Measurements from ENCODE around the gene UNC13B. TPM values are rescaled to one million over a fixed set of nuclear protein-coding genes. Genes with fewer than 3 reads are reported as not detected.

Gene UNC13B
- total RNA-seq, 1 donor from 2014 or later, result 30.5 TPM

GRCh38 chr9:35274993-35275392 is 113.2 kb downstream of the UNC13B start:
- TF ChIP-seq, protein P1, sequence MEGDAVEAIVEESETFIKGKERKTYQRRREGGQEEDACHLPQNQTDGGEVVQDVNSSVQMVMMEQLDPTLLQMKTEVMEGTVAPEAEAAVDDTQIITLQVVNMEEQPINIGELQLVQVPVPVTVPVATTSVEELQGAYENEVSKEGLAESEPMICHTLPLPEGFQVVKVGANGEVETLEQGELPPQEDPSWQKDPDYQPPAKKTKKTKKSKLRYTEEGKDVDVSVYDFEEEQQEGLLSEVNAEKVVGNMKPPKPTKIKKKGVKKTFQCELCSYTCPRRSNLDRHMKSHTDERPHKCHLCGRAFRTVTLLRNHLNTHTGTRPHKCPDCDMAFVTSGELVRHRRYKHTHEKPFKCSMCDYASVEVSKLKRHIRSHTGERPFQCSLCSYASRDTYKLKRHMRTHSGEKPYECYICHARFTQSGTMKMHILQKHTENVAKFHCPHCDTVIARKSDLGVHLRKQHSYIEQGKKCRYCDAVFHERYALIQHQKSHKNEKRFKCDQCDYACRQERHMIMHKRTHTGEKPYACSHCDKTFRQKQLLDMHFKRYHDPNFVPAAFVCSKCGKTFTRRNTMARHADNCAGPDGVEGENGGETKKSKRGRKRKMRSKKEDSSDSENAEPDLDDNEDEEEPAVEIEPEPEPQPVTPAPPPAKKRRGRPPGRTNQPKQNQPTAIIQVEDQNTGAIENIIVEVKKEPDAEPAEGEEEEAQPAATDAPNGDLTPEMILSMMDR (IDR thresholded peaks at IDR 0.05; ENCODE audit: insufficient read depth, low read depth, low read length), result no peak
- TF ChIP-seq EZH2 (IDR thresholded peaks at IDR 0.05; ENCODE audit: insufficient read depth, low read length), result no peak
- no peak overlapping the region for H3K27ac Mint-ChIP-seq (ENCODE audit: unreplicated experiment)
- Histone ChIP-seq H3K4me2 (ENCODE audit: low read length) (no peak overlapping the region), H3K9me3 (ENCODE audit: insufficient read depth, low read depth, low read length) (no peaks in the 10 kb centered on the region), H3K79me2 (ENCODE audit: insufficient read depth, low read length) (no peaks in the 10 kb centered on the region), H3K27me3 (ENCODE audit: insufficient read depth, low read length) (no peaks in the 10 kb centered on the region), H3K36me3 (ENCODE audit: insufficient read depth, low read length) (no peaks in the 10 kb centered on the region), H3K4me3 (ENCODE audit: insufficient read depth, low read depth, low read length) (no peak overlapping the region), H3K9ac (ENCODE audit: low read length) (no peak overlapping the region), H3K4me1 (ENCODE audit: insufficient read depth, low read length) (peaks cover 16% of the 10 kb centered on the region), H4K20me1 (ENCODE audit: insufficient read depth, low read length) (no peaks in the 10 kb centered on the region), H2AFZ (ENCODE audit: low read depth, low read length) (no peak overlapping the region), H3K27ac (ENCODE audit: low read depth, low read length) (no peak overlapping the region)
- no peak for DNase-seq (ENCODE audit: low read depth)
- no peaks in the 10 kb centered on the region for H3K9me3 Mint-ChIP-seq (ENCODE audit: unreplicated experiment)
- FAIRE-seq, result no peak
- no peaks in the 10 kb centered on the region for H3K27me3 Mint-ChIP-seq (ENCODE audit: low read depth, unreplicated experiment)
- no peak overlapping the region for H3K4me3 Mint-ChIP-seq (ENCODE audit: unreplicated experiment)
- H3K36me3 Mint-ChIP-seq (ENCODE audit: low read depth, unreplicated experiment), result peaks cover 5% of the 10 kb centered on the region
- peaks cover 4% of the 10 kb centered on the region for H3K4me1 Mint-ChIP-seq (ENCODE audit: low read depth, unreplicated experiment)

DNA sequence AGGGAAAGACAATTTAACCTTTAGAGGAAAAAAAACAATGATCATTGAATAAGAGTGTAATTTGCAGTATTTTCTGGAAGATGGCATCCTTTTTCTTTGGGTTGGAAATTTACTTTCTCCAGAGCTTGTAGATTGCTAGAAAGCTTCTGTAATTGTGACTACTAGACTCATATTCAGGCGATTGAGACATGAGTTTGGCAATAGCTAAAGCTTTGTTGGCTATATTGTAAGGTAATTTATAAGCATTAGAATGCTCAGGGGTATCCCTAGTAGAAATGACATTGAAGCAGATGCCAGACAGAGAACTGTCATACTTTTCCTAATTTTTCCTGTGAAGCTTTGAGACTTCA is 115.3 kb downstream of the UNC13B start:
- peak overlapping the region; percentile 63 for H3K4me2 ChIP-seq (ENCODE audit: low read length)
- H4K20me1 ChIP-seq (ENCODE audit: insufficient read depth, low read length), result no peaks in the 10 kb centered on the region
- no peaks in the 10 kb centered on the region for H3K36me3 ChIP-seq (ENCODE audit: insufficient read depth, low read length)
- H3K79me2 ChIP-seq (ENCODE audit: insufficient read depth, low read length), result no peaks in the 10 kb centered on the region
- DNase-seq (ENCODE audit: low read depth) (no peak), FAIRE-seq (peak; percentile 13)
- no peak for TF ChIP-seq EZH2 (IDR thresholded peaks at IDR 0.05; ENCODE audit: insufficient read depth, low read length)
- no peak overlapping the region for H2AFZ ChIP-seq (ENCODE audit: low read depth, low read length)
- no peaks in the 10 kb centered on the region for H3K9me3 ChIP-seq (ENCODE audit: insufficient read depth, low read depth, low read length)
- H3K27me3 Mint-ChIP-seq (ENCODE audit: low read depth, unreplicated experiment), result no peaks in the 10 kb centered on the region
- H3K27ac ChIP-seq (ENCODE audit: low read depth, low read length), result no peak overlapping the region
- no peak overlapping the region for H3K9ac ChIP-seq (ENCODE audit: low read length)
- peaks cover 3% of the 10 kb centered on the region for H3K36me3 Mint-ChIP-seq (ENCODE audit: low read depth, unreplicated experiment)
- no peak overlapping the region for H3K27ac Mint-ChIP-seq (ENCODE audit: unreplicated experiment)
- no peak overlapping the region for H3K4me3 Mint-ChIP-seq (ENCODE audit: unreplicated experiment)
- H3K4me3 ChIP-seq (ENCODE audit: insufficient read depth, low read depth, low read length), result no peak overlapping the region
- no peaks in the 10 kb centered on the region for H3K9me3 Mint-ChIP-seq (ENCODE audit: unreplicated experiment)
- no peaks in the 10 kb centered on the region for H3K27me3 ChIP-seq (ENCODE audit: insufficient read depth, low read length)
- H3K4me1 ChIP-seq (ENCODE audit: insufficient read depth, low read length), result peaks cover 16% of the 10 kb centered on the region
- peaks cover 4% of the 10 kb centered on the region for H3K4me1 Mint-ChIP-seq (ENCODE audit: low read depth, unreplicated experiment)

DNA sequence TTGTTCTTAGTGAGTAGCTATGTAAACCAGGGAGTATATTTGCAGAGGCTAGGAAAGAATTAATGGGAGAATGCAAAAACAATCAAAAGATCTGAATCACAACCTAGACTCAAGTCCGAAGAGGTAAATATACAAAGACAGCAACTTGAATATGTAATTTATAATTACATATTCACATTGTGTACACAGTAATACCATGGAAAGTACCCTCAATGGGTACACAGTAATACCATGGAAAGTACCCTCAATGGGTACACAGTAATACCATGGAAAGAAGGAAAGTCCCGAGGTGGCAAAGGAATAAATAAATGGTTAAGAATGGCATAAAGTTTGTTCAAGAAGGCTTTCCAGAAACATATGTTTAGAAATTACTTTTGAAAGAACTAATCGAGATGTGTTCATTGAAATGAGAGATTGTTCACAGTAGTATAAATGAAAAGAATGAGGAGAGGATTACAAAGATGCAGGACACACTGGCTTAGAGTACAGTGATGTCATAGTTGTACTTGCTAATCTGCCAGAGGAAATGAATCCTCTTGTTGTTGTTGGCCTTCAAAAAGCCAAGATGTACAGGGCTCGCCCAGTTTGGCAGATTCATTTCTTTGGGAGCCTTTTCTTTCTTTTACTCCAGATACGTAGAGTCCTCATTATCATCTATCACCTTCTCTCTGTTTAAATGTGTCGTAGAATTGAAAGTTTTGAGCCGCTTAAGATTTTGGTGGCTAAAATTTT is 116.0 kb downstream of the UNC13B start:
- Mint-ChIP-seq H3K36me3 (ENCODE audit: low read depth, unreplicated experiment) (peaks cover 3% of the 10 kb centered on the region), H3K4me1 (ENCODE audit: low read depth, unreplicated experiment) (peaks cover 4% of the 10 kb centered on the region), H3K27ac (ENCODE audit: unreplicated experiment) (no peak overlapping the region), H3K27me3 (ENCODE audit: low read depth, unreplicated experiment) (no peaks in the 10 kb centered on the region), H3K4me3 (ENCODE audit: unreplicated experiment) (no peak overlapping the region), H3K9me3 (ENCODE audit: unreplicated experiment) (no peaks in the 10 kb centered on the region)
- Histone ChIP-seq H2AFZ (ENCODE audit: low read depth, low read length) (no peak overlapping the region), H3K4me3 (ENCODE audit: insufficient read depth, low read depth, low read length) (no peak overlapping the region), H3K79me2 (ENCODE audit: insufficient read depth, low read length) (no peaks in the 10 kb centered on the region), H3K27me3 (ENCODE audit: insufficient read depth, low read length) (no peaks in the 10 kb centered on the region), H3K4me2 (ENCODE audit: low read length) (peak overlapping the region; percentile 63), H3K9ac (ENCODE audit: low read length) (no peak overlapping the region), H3K27ac (ENCODE audit: low read depth, low read length) (no peak overlapping the region), H3K9me3 (ENCODE audit: insufficient read depth, low read depth, low read length) (no peaks in the 10 kb centered on the region), H3K4me1 (ENCODE audit: insufficient read depth, low read length) (peaks cover 16% of the 10 kb centered on the region), H3K36me3 (ENCODE audit: insufficient read depth, low read length) (no peaks in the 10 kb centered on the region), H4K20me1 (ENCODE audit: insufficient read depth, low read length) (no peaks in the 10 kb centered on the region)
- FAIRE-seq, result peak; percentile 86
- TF ChIP-seq, protein P1 (IDR thresholded peaks at IDR 0.05; ENCODE audit: insufficient read depth, low read depth, low read length), result no peak
- no peak for TF ChIP-seq EZH2 (IDR thresholded peaks at IDR 0.05; ENCODE audit: insufficient read depth, low read length)
- DNase-seq (ENCODE audit: low read depth), result peak; percentile 89

Measured in astrocyte (in vitro differentiated cells and primary cell).